HG03457 (cell line): ENCODE measurements around the gene B9D1.

Source experiments
- ATAC-seq: cut with Tn5 transposase; IDR thresholded peaks from one replicate; pipeline ENCODE4 v1.9.1; 2021; ENCODE audit warnings: moderate number of reproducible peaks; ENCODE audit not compliant: unreplicated experiment

B9D1 gene

GRCh38 chr17:19341211-19341631, 21.3 kb downstream of the B9D1 start:
- no peak for ATAC-seq

GRCh38 chr17:19339341-19339815, 23.1 kb downstream of the B9D1 start:
- ATAC-seq = no peak

GRCh38 chr17:19338031-19338990, 24.2 kb downstream of the B9D1 start:
- peak; percentile 67 for ATAC-seq

GRCh38 chr17:19337712-19338023, 24.9 kb downstream of the B9D1 start:
- no peak for ATAC-seq

DNA sequence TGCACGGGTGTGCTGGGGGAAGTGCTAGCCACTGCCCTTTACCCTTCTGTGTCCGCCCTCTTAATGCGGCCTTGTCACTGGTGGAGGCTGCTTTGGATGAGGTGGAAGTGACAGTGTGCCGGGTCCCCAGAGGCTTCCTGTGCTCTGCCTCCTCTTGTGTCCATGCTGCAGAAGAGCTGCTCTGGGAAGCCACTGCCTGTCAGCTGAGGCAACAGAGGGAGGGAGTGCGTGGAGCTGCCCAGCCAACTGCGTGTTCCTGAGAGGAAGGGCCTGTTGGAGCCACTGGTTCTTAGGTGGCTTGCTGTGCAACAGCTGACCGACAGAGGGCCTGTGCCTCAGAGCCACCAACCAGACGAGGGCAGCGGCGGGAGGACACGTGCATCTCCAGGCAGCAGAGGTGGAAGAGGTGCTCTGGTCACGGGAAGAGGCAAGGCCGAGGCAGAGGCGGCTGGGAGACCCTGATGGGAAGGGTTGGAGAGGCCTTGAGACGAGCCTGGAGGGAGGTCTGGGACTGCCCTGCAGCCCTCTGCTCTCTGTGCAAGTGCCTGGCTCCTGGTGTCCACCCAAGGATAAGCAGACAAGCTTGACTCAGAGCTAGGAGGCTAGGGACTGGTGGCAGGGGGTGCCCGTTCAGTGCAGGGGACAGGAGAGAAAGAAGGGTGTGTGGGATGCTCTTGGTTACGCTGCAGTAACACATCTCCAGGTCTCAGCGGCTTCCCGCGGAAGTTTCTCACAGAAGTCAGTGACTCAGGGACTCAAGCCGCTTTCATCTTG, 25.4 kb downstream of the B9D1 start:
- ATAC-seq = no peak

DNA sequence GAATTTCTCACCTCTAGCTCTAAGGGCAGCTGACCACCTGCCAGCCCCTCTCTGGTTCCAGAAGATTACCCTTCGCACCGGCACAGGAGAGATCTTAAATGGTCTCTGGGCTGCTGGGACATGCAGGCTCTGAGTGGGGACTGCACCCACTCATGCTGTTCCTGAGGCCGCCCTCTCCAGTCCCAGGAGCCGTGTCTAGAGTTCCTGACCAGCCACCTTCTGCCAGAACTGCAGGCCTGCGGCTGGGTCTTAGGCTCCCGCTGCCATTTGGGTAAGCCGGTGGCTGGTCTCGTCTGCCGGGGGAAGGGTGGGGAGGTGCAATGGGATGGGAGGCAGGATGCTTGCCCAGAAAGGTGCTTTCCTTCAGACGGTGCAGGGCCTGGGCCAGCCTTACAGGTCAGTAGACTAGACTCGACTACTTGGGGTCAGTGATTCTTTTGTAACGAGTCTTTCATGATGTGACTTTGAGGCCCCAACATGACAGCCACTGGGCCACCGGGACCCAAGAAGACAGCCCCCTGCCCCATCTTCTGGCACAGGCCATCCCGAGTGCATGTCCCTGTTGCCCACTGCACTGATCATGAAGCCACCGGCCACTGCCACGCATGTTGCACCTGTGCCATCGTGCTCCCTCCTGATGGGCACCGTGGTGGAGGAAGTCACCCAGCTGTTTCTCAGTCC, 26.4 kb downstream of the B9D1 start:
- no peak for ATAC-seq

- ATAC-seq = no peak
These were observed 28.2 kb downstream of the B9D1 start for GRCh38 chr17:19334331-19334730.

- no peak for ATAC-seq
These were observed 28.7 kb downstream of the B9D1 start for GRCh38 chr17:19333736-19334290.

DNA sequence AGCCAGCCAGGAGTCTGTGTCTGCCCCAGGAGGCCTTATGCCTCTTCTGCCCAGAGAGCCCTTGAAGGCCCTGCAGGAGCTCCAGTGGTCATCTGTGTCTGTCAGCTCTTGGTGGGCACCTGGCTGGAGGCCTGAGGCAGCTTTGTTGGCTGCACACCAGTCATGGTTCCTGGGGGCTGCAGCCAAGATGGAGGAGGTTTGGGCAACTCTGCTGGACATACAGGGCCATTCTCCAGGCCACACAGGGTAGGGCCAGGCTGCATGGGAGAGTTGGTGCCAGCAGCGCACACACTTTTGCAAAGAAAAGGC, 29.4 kb downstream of the B9D1 start:
- no peak for ATAC-seq

GRCh38 chr17:19332371-19333131, 30.0 kb downstream of the B9D1 start:
- ATAC-seq = no peak

DNA sequence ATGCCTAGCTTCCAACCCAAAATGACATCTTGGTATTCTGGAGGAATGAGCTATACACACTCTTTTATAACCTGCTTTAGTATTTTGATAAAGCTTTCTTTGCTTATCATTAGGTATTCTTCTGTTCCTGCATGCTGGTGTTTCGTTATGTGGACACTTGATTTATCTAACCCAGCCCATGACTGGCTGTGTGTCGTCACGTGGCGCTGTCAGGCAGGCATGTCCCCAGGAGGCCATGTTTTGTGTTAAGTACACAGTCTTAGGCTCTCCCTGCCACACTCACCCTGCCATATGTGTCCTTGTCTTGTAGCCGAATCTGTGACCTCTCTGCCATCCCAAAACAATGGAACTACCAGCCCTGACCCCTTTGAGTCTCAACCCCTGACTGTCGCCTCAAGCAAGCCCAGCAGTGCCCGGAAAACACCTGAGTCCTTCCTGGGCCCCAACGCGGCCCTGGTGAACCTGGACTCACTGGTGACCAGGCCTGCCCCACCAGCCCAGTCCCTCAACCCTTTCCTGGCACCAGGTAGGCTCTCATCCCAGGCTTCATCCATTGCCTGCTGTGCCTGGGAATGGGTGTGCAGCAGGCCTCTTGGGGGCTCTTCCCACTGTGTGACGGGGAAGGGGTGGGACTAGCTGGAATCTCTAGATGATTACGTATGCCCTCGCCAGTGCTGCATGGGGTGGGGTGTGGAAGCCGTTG, 30.8 kb downstream of the B9D1 start:
- no peak for ATAC-seq

GRCh38 chr17:19331134-19331533, 31.4 kb downstream of the B9D1 start:
- ATAC-seq = no peak

DNA sequence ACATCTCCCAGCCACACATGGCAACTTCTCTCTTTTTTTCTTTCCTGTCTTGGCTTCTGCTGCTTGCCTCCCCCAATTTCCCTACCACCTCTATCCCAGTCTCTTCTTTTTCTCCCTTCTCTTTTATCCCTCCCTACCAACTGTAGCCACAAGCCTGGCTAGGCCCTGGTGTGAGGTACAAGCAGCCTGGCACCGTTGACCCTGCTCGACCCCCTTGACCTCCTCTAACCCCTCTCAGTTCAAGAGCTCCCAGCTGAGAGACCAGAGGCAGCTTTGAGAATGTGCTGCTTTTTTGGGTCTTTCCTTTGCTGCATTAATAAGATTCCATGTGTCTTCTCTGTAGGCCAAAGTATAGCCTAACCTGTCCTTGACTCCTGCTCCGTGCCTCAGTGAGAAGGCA, 32.3 kb downstream of the B9D1 start:
- no peak for ATAC-seq

GRCh38 chr17:19329839-19330238, 32.7 kb downstream of the B9D1 start:
- no peak for ATAC-seq

- ATAC-seq = no peak
These were observed 33.4 kb downstream of the B9D1 start for GRCh38 chr17:19329136-19329535.

DNA sequence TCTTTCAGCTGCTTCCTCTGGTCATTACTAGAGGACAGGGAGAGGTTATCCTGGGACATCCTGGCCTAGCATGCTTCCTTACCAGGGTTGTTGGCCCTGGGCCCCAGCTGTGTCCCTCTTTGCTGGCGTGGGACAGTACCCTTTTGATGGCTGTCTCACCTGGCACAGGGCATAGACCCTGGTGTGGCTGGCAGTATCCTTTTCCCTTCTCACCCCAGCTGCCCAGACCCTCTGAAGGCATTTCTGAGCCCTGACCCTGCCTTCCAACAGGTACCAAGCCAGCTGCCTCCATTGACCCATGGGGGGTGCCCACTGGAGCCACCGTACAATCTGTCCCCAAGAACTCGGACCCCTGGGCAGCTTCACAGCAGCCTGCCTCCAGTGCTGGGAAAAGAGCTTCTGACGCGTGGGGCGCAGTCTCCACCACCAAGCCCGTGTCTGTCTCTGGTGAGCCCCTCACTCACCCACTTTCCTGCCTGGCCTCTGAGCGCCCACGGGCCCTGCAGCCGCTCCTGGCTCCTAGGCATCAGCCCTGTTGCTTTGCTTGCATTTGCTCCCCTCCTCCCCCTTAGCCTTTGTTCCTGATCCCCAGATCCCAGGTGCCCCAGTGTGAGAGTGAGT, 34.0 kb downstream of the B9D1 start:
- no peak for ATAC-seq

- ATAC-seq = no peak
These were observed 35.3 kb downstream of the B9D1 start for GRCh38 chr17:19327031-19327783.

DNA sequence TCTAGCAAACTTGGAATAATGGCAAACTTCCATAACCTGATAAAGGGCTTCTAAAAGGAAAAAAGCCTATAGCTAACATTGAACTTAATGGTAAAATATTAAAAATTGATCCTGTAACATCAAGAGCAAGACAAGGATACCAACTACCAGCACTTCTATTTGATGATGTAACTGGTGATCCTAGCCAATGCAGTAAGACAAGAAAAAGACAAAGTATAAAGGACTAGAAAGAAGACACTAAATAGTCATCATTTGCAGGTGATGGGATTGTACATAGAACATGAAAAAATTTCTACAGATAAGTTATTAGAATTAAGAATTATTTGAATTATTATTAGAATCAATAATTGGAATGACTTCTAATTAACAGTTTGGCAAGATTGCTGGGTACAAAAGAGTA, 37.0 kb downstream of the B9D1 start:
- ATAC-seq = no peak

GRCh38 chr17:19322861-19323260, 39.7 kb downstream of the B9D1 start:
- ATAC-seq = no peak
